Stimulated activated CD4-positive, alpha-beta T cell treated with anti-CD3 and anti-CD28 coated beads, TNF-alpha, amount 100 ng/mL, for 1 hour (primary cell): ENCODE data around the gene UGDH.
"Not testable (repeated sequence)": the region's sequence is repeated elsewhere in the genome, so short reads cannot be mapped to it uniquely, and the experiment has no call there.

Experiments used
- DNase-seq, 3 donors: peaks; one replicate each; pipeline ENCODE4 v3.0.0-alpha.2; 2020; ENCODE audit warnings: low read depth in 3 of 3, low spot score in 1 of 3

Gene UGDH

GRCh38 chr4:39495446-39496213 lies 31.6 kb downstream of the UGDH start:
- no peak for DNase-seq

DNA sequence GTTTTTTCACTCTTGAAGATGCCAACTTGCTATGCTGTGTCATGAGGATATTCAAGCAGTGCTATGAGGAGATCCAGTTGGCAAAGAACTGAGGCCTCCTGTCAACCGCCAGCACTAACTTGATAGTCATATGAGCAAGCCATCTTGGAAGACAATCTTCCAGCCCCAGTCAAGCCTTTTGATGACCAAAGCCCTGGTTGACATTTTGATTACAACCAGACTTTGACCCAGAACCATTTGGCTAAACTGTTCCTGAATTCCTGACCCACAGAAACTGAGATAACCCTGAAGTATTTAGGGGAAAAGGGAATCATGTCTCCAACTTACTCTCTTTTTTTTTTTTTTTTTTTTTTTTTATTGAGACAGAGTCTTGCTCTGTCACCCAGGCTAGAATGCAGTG lies 32.9 kb downstream of the UGDH start:
- no peak for DNase-seq

GRCh38 chr4:39490322-39490721 lies 36.9 kb downstream of the UGDH start:
- no peak for DNase-seq

DNA sequence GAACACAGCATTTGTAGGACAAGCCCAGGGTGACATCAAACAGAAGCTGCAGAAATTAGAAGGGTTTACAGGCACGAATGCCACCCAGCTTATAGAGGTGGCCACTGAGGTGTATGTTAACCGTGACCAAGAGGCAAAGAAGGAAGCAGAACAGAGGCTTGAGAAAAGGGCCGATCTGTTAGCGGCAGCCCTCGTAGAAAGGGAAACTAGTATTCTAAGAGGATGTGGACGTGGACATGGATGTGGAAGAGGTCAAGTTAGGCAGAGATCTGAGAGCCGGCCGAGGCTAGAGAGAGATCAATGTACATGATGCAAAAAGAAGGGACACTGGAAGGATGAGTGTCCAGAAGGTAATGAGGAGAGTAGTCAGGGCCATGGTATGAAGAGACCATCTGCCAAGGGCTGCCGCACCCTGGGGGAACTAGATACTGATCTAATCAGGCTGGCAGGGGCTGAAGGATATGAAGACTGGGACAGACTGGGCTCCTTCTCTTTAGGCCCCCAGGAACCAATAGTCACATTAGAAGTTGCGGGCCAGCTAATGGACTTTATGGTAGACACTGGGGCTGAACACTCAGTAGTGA lies 40.9 kb downstream of the UGDH start:
- DNase-seq: no peak

GRCh38 chr4:39484582-39485272 lies 42.5 kb downstream of the UGDH start:
- no peak for DNase-seq

DNA sequence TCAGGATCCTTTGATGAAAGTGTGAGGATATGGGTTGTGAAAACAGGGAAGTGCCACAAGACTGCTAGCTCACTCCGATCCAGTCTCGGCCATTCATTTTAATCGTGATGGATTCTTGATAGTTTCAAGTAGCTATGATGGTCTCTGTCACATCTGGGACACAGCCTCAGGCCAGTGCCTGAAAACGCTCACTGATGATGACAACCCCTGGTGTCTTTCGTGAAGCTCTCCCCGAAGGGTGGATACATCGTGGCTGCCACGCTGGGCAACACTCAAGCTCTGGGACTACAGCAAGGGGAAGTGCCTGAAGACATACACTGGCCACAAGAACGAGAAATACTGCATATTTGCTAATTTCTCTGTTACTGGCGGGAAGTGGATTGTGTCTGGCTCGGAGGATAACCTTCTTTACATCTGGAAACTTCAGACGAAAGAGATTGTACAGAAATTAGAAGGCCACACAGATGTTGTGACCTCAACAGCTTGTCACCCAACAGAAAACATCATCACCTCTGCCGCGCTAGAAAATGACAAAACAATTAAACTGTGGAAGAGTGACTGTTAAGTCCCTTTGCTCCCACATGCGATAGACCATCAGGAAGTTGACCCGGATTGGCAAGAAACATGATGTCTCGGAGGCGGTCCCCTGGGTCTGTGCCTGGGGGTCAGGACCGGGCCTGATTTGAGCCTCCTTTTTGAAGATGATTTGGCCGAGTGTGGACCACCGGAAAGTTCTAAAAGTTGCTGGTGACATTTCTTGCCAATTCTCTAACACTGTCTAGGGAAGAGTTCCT lies 46.1 kb downstream of the UGDH start:
- no peak for DNase-seq

DNA sequence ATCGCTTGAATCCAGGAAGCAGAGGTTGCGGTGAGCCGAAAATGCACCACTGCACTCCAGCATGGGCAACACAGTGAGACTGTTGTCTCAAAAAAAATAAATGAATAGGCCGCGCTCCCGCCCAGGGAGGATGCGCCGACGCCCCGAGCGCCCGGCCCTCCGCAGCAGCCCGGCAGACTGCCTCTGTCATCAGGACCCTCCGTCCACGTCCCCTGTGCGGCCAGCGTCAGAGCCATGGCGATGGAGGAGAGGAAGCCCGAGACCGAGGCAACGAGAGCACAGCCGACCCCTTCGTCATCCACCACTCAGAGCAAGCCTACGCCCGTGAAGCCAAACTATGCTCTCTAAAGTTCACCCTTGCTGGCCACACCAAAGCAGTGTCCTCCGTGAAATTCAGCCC lies 47.0 kb downstream of the UGDH start:
- no peak for DNase-seq

DNA sequence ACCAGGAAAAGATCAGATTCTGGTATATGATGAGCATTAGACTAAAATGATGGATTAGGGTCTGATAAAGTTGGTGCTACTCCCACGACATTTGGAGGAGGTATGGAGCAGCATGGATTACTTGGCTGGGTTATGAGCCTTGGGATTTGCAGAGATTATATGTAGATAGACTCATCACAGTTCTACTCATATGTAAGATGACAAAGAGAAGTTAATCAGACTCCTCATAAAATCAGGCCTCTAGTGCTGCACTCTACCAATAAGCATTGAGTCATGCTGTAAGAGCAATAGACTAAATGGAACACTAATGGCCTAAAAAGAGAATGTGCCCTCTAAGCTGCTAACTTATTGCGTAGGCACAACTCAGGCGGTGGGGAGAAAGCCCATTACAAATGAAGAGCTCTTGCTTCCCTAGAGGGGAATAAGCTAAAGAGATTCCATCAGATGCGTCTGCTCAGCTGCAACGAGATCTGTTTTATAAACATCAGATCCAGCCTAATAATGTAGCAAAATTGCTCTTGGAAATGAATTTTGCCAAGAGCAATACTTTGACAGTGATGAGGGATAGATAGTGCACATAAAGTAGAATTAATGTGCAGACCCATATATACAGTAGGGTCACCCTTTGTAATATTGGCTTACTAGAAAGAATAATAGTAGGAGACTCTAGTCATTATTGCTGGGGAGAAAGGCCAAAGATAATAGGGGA lies 50.9 kb downstream of the UGDH start:
- no peak for DNase-seq

DNA sequence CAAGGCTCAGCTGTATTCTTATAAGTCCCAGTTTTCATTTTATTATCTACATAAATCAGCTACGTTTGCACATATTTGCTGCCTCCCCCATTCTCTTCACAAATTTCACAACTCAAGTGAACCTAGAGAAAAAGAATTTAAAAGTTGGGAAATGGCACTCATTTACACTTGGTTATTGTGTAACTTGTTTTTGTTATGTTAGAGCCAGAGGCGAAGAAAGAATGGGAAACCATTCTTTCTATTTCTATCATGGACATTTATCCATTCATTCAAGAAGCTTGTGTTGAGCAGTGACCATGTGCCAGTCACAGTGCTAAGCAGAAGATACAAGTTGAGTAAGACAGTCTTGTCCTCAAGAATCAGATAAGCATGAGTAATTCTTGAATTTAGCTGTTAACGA lies 54.8 kb downstream of the UGDH start:
- DNase-seq: no peak

- no peak for DNase-seq
These were observed 56.8 kb downstream of the UGDH start for GRCh38 chr4:39470402-39470801.

GRCh38 chr4:39469429-39470077 lies 57.7 kb downstream of the UGDH start:
- DNase-seq: no peak

DNA sequence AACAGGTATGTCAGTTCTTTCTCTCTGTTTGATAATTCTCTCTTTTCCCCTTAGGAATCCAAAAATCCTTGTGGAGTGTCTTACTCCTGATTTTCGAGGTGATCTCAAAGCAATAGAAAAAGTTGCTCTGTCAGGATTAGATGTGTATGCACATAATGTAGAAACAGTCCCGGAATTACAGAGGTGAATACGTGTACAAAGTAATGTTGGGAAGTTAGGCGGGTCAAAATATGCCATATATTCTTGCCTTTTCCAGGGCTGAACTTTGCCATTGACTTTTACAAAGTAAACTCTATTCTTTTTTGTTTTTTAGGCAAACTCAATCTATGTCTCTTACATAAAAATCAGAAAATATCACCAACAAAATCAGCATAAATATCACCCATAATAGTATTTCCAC lies 59.8 kb downstream of the UGDH start:
- DNase-seq: no peak

DNA sequence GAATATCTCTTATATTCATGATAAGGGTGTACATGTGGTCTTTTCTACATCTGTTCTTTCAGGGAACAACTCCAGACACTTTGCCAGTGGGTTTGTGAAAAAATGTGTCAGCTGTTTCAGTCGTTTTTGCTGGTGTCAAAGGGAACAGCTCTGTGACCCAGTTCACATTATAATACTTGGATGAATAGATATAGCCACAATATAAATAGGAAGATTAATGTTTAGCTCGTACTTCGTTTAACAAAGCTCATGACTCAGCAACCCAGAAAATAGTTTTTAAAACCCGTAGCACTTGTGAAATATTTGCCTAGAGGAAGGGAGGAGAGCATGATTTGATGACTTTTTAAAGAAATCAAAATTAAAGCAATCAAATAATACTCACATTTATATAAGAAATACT lies 60.5 kb downstream of the UGDH start:
- DNase-seq: no peak

- DNase-seq: no peak
These were observed 62.2 kb downstream of the UGDH start for GRCh38 chr4:39464886-39465501.

DNA sequence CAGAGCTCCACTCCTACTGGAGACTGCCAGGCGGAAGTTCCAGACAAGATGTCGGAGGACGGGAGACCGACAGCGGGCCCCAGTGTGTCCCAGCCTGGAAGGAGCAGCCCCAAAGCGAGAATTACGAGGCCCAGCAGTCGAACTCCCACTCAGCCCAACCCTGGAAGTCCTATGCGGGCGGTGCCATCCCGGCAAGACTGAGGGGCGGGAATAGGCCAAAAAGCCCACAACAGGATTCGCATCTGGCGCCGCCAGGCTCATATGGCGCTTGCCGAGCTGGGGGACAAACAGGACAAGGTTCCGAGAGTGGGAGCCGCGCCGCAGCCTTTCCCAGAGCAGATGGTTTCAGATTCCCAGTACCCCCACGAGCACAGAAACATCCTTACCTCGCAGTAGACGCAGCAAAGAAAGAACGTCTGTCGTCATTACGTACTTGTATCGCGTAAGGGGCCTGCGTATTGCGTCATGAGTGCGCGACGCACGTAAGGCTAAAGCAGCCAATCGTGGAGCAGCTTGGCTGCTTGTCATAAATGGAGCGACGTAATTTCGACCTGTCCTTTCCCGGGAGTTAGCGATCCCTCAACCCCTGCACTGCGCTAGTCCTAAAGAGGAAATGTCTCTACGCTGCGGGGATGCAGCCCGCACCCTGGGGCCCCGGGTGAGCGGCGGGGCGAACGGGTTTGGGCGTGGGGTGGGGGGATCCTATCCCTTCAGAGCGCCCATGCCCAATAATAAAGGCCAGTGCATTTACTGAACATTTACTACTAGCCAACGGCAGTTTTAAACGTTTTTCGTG lies 68.5 kb downstream of the UGDH start, which contains the start of the genes LIAS and RPL9:
LIAS (plus strand) TSS at position 552 of the 796 bp plus-strand sequence; CDS start at position 614, 62 bp downstream.
RPL9 (minus strand) TSS at position 418 of the 796 bp plus-strand sequence. CDS start 483 bp downstream, outside the sequence.
- peak; percentile 84 to 86 (median 86) for DNase-seq

DNA sequence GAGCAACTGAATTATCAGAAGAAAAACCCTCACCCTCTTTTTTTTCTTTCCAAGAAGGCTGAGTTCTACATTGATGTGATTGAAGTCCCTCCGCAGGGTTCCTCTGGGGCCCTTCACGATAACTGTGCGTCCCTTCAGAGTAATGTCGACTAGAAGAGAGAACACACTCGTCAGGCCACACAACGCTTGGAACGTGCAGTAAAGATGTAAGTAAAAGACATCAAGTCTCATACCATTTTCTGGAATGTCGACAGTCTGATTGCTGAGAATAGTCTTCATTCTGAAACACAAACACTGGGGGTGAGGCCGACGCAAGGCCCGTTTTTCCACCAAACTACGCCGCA lies 69.1 kb downstream of the UGDH start:
- not testable (repeated sequence) for DNase-seq

DNA sequence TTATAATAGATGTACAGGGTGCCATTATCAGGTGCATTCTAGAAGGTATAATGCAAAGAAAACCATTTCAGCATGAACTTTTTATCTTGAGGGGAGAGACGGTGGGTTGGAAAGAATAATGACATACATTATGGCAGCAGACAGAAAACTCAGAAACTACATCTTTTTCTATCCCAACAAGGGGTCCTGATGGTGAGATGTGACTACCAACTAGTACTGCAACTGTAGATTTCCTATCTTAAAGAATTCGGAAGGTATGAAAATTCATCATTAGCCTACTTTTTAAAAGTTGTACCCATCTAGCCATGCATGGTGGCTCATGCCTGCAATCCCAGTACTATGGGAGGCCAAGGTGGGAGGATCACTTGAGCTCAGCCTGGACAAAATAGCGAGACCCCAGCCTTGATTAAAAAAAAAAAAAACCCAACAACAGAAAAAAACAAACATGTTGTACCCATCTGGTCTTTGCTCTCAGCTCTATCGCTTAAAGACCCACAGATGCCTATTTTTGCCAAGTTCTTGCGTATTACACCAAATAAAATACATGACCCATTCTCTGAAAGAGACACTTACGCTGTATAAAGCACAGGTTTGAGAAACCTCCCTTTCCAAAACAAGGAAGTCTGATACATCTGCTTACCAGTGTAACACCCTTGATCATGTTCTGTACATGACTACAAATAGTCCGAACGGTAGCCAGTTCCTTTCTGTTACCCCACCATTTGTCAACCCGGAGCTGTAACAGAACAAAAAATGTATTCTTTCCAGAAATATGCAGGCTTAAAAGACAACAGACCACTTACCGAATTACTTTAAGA lies 70.1 kb downstream of the UGDH start:
- DNase-seq: no peak

- no peak for DNase-seq
These were observed 71.8 kb downstream of the UGDH start for GRCh38 chr4:39455486-39455885.
